ENCODE data around the gene HS3ST3B1. TPM values are rescaled to one million over a fixed set of nuclear protein-coding genes. Genes with fewer than 3 reads are reported as not detected.

HS3ST3B1 gene
- 0.21 to 0.51 TPM (median 0.28 TPM) in 5 replicates for total RNA-seq (2022; extraction: Qiagen RNA extraction; ENCODE audit: low read depth)

DNA sequence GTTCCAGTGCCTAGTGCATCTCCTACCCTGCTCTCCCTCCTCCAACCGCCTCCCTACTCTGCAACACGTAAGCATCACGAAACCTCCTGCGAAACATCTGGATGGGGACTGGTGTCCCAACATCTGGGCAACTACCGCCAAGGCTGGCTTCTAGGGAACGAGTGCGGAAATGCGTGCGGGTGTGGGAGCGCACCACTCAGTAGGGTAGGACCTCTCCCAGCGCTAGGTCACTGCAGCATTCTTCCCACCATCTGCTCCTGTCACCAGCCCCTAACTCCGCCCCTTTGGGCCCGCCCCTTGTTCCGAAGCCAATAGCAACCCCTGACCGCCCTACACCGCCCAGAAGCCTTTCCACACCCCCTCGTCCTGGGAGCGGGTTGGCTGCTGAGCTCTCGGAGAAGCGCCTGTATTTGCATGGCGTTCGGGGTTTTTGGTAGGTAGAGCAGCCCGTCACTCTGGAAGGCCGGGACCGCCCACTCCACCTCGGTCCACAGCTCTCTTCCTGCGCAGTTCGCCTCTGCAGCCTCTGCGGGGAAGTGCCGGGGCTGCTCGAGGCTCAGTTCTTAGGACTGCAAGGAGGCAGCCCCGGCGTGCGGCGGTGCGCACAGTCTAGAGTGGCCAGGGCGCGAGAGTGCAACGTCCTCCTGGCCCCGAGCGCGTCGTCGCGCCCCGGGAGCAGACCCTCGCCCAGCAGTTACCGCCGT is at the start of gene HS3ST3B1:
Gene HS3ST3B1, plus strand, starts transcription at position 507 of the 704 bp plus-strand sequence. CDS start 438 bp downstream, outside the sequence.

Other genes with a start within 250 kb of the HS3ST3B1 start
- gene COX10, start 231.6 kb upstream of the HS3ST3B1 start, total RNA-seq (2022; extraction: Qiagen RNA extraction; ENCODE audit: low read depth), result 18.5 to 21.5 TPM (median 19.7 TPM) in 5 replicates
- not detected in 5 replicates for gene CDRT15, start 64.2 kb upstream of the HS3ST3B1 start, total RNA-seq (2022; extraction: Qiagen RNA extraction; ENCODE audit: low read depth)

Measured in A549 treated with CpdA at 1 μM for 4 hours (cell line).